HepG2 (cell line): ENCODE data around the gene NDUFAF8. TPM values are rescaled to one million over a fixed set of nuclear protein-coding genes. Genes with fewer than 3 reads are reported as not detected.

Experiments
- AGO1 ChIP-seq: fragments of 200-400 bp; formaldehyde crosslinking; IDR thresholded peaks from 2 replicates; pipeline ENCODE4 v1.6.1; 2017; ENCODE audit warnings: mild to moderate bottlenecking, low read depth, low read length, moderate library complexity; ENCODE audit not compliant: poor library complexity, severe bottlenecking
- BCL3 ChIP-seq: sonication (generic); formaldehyde crosslinking; IDR thresholded peaks from 2 replicates; pipeline ENCODE4 v1.5.1; 2020; ENCODE audit warnings: mild to moderate bottlenecking, missing genetic modification reagents, moderate library complexity
- HDAC6 ChIP-seq: fragments of 200-600 bp; sonication (generic); IDR thresholded peaks from 2 replicates; pipeline ENCODE4 v1.7.0; 2017; ENCODE audit warnings: mild to moderate bottlenecking, antibody characterized with exemption, low read length, low read depth
- NR2C2 ChIP-seq: sonication (generic); formaldehyde crosslinking; IDR thresholded peaks from 2 replicates; pipeline ENCODE4 v1.4.0; 2020; ENCODE audit warnings: missing genetic modification reagents, mild to moderate bottlenecking, moderate library complexity, borderline replicate concordance
- PHF8 ChIP-seq: sonication (generic); formaldehyde crosslinking; IDR thresholded peaks from 2 replicates; pipeline ENCODE4 v1.5.0; 2020; ENCODE audit warnings: missing genetic modification reagents
- SALL1 ChIP-seq: sonication (generic); formaldehyde crosslinking; IDR thresholded peaks from 2 replicates; pipeline ENCODE4 v1.8.0; 2022; ENCODE audit warnings: mild to moderate bottlenecking, missing genetic modification reagents
- ZBED4 ChIP-seq: sonication (generic); formaldehyde crosslinking; IDR thresholded peaks from 2 replicates; pipeline ENCODE4 v1.4.0; 2020; ENCODE audit warnings: missing genetic modification reagents, borderline replicate concordance
- ZBTB25 ChIP-seq: IDR thresholded peaks from 2 replicates; pipeline ENCODE4 v1.6.1; 2018; ENCODE audit warnings: missing genetic modification reagents
- ZNF503 ChIP-seq: sonication (generic); formaldehyde crosslinking; IDR thresholded peaks from 2 replicates; pipeline ENCODE4 v1.4.0; 2020; ENCODE audit warnings: missing genetic modification reagents
- polyA plus RNA-seq, 8 experiments: library from polyadenylated mRNA; depleted of rRNA in 3 of 8; stranded (reverse) in 7 of 8; unstranded in 1 of 8; fragments of >200 nt; fragmentation: Illumina TruSeq in 4 of 8; extraction: Trizol in 4 of 8; gene quantifications; 2 replicates each; pipeline versions ENCODE4 v1.2.1 to v1.2.3, GENCODE V29; 2011 to 2016; ENCODE audit warnings: low read depth in 4 of 8, missing spikeins in 1 of 8, mixed read lengths in 1 of 8; ENCODE audit not compliant: insufficient read depth in 1 of 8
- total RNA-seq, 5 experiments: library from RNA; depleted of rRNA; stranded (reverse); fragments of >200 nt; fragmentation: Illumina TruSeq; extraction: Trizol; gene quantifications; 2 replicates each; pipeline ENCODE4 v1.2.3, GENCODE V29; 2016; ENCODE audit warnings: low read depth in 1 of 5
- TF ChIP-seq, protein P1 (sequence below): sonication (generic); formaldehyde crosslinking; IDR thresholded peaks from 2 replicates; pipeline ENCODE4 v1.8.1; 2022; ENCODE audit warnings: low read depth, mild to moderate bottlenecking, missing genetic modification reagents
- TF ChIP-seq, protein P2 (sequence below): sonication (generic); formaldehyde crosslinking; IDR thresholded peaks from 2 replicates; pipeline ENCODE4 v1.8.0; 2022; ENCODE audit warnings: missing genetic modification reagents, low read depth, mild to moderate bottlenecking, borderline replicate concordance
- TF ChIP-seq, protein P3 (sequence below): sonication (generic); formaldehyde crosslinking; IDR thresholded peaks from 2 replicates; pipeline ENCODE4 v1.5.0; 2020; ENCODE audit warnings: mild to moderate bottlenecking, missing genetic modification reagents, moderate library complexity

Gene NDUFAF8
- total and polyA plus RNA-seq, 2 of the 13 experiments (the other 11 are each of a cell fraction or from before 2014, with no cell fraction given) = 75.6 to 233 TPM

GRCh38 chr17:81245024-81245664 lies 6.0 kb downstream of the NDUFAF8 start (continued):
- TF ChIP-seq, protein P1, sequence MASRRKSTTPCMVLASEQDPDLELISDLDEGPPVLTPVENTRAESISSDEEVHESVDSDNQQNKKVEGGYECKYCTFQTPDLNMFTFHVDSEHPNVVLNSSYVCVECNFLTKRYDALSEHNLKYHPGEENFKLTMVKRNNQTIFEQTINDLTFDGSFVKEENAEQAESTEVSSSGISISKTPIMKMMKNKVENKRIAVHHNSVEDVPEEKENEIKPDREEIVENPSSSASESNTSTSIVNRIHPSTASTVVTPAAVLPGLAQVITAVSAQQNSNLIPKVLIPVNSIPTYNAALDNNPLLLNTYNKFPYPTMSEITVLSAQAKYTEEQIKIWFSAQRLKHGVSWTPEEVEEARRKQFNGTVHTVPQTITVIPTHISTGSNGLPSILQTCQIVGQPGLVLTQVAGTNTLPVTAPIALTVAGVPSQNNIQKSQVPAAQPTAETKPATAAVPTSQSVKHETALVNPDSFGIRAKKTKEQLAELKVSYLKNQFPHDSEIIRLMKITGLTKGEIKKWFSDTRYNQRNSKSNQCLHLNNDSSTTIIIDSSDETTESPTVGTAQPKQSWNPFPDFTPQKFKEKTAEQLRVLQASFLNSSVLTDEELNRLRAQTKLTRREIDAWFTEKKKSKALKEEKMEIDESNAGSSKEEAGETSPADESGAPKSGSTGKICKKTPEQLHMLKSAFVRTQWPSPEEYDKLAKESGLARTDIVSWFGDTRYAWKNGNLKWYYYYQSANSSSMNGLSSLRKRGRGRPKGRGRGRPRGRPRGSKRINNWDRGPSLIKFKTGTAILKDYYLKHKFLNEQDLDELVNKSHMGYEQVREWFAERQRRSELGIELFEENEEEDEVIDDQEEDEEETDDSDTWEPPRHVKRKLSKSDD = 0 out of 2 replicates have a peak, but pooled peaks have one; percentile 10
- 0 out of 2 replicates have a peak, but pooled peaks have one; percentile 14 for TF ChIP-seq PHF8
- 0 out of 2 replicates have a peak, but pooled peaks have one; percentile 6 for TF ChIP-seq ZBTB25 (CRISPR knock-in tag)
- TF ChIP-seq, protein P2, sequence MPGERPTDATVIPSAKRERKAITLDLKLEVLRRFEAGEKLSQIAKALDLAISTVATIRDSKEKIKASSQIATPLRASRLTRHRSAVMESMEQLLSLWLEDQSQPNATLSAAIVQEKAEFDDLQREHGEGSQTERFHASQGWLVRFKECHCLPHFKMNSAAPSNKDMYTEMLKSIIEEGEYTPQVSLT = no peak
- TF ChIP-seq AGO1 = peak; percentile 95
- TF ChIP-seq ZBED4 (CRISPR knock-in tag) = no peak
- TF ChIP-seq, protein P3, sequence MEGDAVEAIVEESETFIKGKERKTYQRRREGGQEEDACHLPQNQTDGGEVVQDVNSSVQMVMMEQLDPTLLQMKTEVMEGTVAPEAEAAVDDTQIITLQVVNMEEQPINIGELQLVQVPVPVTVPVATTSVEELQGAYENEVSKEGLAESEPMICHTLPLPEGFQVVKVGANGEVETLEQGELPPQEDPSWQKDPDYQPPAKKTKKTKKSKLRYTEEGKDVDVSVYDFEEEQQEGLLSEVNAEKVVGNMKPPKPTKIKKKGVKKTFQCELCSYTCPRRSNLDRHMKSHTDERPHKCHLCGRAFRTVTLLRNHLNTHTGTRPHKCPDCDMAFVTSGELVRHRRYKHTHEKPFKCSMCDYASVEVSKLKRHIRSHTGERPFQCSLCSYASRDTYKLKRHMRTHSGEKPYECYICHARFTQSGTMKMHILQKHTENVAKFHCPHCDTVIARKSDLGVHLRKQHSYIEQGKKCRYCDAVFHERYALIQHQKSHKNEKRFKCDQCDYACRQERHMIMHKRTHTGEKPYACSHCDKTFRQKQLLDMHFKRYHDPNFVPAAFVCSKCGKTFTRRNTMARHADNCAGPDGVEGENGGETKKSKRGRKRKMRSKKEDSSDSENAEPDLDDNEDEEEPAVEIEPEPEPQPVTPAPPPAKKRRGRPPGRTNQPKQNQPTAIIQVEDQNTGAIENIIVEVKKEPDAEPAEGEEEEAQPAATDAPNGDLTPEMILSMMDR (CRISPR knock-in tag) = no peak
- peak; percentile 8; the same call in 1 of the 2 replicates for TF ChIP-seq BCL3 (CRISPR knock-in tag)
- TF ChIP-seq SALL1 (CRISPR knock-in tag) = peak; percentile 32; the same call in 1 of the 2 replicates
- TF ChIP-seq ZNF503 = 0 out of 2 replicates have a peak, but pooled peaks have one; percentile 21
- no peak for TF ChIP-seq HDAC6
- 0 out of 2 replicates have a peak, but pooled peaks have one; percentile 47 for TF ChIP-seq NR2C2 (CRISPR knock-in tag)
